NCI-H510A (cell line): ENCODE data around the gene OSBP2.
A peak's percentile ranks its signal among the peaks of the same experiment; 100 is the strongest.
"Not testable (repeated sequence)": the region's sequence is repeated elsewhere in the genome, so short reads cannot be mapped to it uniquely, and the experiment has no call there.

Experiments
- DNase-seq: peaks from one replicate; lab custom pipeline; 2025; lab: John Stamatoyannopoulos, UW

OSBP2 gene

DNA sequence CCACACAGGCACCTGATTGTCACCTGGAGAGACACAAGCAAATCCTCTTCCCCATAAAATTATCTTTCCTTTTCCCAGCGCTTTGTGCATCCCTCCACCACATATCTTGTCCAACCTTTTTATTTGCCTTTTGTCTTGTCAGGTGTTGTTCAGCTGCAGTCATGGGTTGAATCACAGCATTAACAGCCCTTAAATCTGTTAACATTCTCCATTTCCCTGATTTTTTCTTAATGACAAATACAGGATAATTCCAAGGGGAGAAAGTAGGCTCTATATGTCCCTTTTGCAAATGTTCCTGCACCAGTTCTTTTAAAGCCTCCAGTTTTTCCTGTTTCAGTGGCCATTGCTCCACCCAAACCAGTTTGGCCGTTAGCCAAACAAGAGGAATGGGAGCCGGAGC, 18.1 kb upstream of the OSBP2 start:
- not testable (repeated sequence) for DNase-seq

DNA sequence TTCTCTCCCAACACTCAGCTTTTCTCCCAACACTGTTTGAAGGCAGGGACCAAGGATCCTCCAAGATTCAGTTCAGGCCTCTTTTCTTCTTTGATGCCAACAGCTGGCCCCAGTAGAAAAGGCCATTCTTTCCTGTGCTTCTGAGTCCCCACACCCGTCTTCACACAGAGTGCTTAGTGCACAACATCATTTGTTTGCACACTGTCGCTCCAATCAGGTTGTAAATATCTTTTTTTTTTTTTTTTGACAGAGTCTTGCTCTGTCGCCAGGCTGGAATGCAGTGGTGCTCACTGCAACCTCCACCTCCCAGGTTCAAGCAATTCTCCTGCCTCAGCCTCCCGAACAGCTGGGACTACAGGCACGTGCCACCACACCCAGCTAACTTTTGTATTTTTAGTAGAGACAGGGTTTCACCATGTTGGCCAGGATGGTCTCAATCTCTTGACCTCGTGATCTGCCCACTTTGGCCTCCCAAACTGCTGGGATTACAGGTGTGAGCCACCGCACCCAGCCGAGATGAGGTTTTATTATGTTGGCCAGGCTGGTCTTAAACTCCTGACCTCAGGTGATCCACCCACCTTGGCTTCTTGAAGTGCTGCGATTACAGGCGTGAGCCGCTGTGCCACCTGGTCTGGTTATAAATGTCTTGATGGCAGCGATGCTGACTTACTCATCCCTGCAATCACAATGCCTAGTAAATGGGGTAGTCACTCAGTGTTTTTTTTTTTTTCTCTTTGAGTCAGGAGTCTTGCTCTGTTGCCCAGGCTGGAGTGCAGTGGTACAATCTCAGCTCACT, 14.6 kb upstream of the OSBP2 start:
- not testable (repeated sequence) for DNase-seq

DNA sequence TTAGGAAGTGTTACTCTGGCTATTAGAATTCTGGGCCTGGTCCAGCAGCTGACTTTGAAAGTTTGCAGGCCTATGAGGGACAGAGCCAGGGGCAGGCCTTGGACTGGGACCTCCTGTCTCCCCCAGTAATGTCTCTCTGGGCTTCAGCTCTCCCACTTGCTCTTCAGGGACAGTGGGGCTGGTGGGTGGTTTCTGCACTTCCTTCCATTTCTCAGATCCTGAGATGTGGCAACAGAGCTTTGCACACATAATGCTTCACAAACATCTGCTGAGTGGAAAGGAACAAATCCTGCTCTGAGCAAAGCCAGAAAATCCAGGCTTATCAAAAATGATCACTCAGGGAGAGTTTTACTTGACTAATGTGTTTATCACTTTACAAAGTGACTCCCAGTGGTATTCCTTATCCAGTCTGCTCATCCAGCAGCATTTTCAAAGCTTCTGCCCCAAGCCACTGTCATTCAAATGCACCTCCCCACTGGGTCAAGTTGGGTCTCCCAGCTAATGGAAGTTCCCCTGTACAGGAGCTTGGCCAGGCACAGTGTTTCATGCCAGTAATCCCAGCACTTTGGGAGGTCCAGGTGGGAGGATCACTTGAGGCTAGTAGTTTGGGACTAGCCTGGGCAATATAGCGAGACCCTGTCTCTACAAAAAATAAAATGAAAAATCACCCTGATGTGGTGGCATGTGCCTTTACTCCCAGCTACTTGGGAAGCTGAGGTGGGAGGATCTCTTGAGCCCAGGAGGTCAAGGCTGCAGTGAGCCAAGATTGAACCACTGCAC, 13.5 kb upstream of the OSBP2 start:
- DNase-seq, result no peak

DNA sequence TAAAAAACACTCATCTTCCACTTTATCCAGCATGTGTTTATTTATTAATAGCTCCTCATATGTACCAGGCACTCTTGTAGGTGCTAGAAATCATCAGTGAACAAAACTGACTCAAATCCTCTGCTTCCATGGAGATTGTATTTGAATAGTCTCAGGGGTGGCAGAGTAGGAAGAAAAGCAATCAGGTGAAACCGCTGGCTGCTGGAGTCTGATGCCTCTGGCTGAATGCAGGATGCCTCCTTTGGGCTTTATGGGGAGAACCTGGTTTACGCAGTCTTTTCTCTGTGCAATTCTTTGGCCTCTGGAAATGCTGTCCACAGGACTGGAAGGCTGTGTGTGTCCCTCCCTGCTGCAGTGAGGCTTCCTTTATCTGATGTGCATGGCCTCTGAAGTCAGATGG, 12.8 kb upstream of the OSBP2 start:
- DNase-seq, result no peak

- no peak for DNase-seq
These were observed 9.5 kb upstream of the OSBP2 start for GRCh38 chr22:30685178-30685577.

- no peak for DNase-seq
These were observed 7.3 kb upstream of the OSBP2 start for GRCh38 chr22:30687358-30687757.

DNA sequence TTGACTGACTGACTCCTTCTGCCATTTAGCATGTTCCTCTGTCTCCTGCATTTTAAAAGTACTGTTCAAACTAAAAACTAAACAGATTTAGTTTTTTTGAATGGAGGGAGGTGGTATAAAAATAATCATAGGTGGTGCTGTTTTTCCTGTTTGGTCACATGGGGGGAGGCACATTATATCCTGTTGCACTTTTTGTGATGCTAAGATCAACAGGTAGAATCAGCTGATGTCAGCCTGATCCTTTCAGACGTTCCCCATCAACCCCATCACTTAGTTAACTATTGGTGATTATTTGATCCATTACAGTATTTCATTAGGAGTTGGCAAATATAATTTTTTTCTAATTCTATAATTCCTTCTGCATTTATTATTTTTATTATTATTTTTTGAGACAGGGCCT, 5.1 kb upstream of the OSBP2 start:
- no peak for DNase-seq

DNA sequence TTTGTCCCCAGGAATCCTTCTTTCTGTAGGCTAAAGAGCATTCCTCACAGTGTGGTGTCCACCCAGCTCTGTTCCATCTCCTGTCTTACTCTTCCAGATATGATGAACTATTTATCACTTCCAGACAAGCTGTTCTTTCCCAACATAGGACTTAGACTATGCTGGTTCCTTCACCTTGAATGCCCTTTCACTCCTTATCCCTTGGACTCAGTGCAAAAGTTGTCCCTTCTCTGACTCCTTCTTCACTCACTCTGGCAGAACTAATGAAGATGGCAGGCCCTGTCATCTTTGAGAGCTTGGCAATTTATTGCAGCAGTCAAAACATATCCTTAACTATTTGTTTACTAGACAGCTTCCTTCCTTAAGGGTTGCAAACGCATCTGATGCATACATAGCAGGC, 3.5 kb upstream of the OSBP2 start:
- no peak for DNase-seq

- DNase-seq, result peak; percentile 65
These were observed 469 bp upstream of the OSBP2 start for GRCh38 chr22:30694171-30694639.

GRCh38 chr22:30695351-30695851, 727 bp downstream of the OSBP2 start:
- no peak for DNase-seq

GRCh38 chr22:30695871-30696655, 1.4 kb downstream of the OSBP2 start:
- no peak for DNase-seq

DNA sequence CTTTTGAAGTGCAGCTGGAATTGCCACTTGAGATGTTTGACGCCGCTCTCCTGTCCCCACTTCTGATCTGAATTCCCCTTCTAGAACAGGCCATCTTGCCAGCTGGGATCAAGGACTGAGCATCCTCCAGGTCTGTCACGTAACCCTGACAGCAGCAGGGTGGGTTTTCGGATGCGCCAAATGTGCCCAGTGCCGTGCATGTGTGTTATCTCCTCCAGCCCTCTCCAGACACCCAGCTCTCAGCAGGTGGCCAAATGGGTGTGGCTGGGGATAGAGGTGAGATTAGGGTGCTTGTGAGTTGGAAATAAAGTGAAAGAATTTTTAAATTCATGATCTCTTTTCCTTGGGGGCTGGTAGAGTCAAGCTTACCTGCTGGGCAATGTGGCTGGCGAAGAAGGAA, 3.3 kb downstream of the OSBP2 start:
- DNase-seq, result no peak

GRCh38 chr22:30701872-30702271, 7.2 kb downstream of the OSBP2 start:
- DNase-seq, result no peak

GRCh38 chr22:30702856-30703255, 8.2 kb downstream of the OSBP2 start:
- DNase-seq, result no peak

DNA sequence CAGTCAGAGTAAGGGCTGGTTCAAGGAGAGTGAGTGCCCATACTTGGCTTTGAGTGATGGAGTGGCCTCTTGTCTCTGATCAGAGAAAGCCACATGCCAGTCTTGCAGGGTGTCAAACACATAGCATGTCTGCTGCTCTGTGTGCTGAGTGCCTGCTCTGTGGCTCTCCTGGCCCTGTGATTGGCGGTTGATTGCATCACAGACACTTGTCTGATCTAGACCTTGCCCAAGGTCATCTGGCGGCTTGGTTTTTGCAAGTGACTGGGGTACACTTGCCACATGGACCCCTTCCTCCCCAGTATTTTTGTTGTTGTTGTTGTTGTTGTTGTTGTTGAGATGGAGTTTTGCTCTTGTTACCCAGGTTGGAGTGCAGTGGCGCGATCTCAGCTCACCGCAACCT, 10.3 kb downstream of the OSBP2 start:
- no peak for DNase-seq

- DNase-seq, result no peak
These were observed 11.3 kb downstream of the OSBP2 start for GRCh38 chr22:30705710-30706651.

GRCh38 chr22:30709980-30710379, 15.3 kb downstream of the OSBP2 start:
- not testable (repeated sequence) for DNase-seq

DNA sequence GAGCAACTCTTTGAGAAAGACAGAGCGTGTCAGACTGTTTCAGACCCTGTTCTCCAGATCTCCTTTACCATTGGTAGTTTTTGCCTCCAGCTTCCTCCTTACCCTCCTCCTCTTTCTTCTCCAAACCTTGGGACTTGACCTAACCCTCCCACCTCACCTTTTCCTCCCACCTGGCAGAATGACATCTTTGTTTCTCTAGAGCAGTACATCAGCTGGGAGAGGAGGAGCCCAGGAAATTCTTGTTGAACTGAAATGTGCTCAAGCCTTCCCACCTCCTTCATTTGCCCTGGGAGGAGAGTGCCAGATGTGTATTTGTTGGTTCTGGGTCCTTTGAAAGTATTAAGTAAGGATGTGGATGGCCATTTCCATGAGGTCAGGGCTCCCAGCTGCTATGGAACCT, 17.4 kb downstream of the OSBP2 start:
- DNase-seq, result no peak

DNA sequence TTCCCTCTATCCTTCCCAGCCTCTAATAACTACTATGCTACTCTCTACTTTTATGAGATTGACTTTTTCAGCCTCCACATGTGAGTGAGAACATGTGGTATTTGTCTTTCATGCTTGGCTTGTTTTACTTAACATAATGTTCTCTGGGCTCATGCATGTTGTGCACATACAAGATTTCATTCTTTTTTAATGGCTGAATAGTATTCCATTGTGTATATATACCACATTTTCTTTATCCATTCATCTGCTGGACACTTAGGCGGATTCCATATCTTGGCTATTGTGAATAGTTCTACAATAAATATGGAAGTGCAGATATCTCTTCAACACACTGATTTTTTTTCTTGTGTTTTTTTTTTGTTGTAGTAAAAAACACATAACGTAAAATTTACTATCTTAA, 19.4 kb downstream of the OSBP2 start:
- DNase-seq, result no peak

DNA sequence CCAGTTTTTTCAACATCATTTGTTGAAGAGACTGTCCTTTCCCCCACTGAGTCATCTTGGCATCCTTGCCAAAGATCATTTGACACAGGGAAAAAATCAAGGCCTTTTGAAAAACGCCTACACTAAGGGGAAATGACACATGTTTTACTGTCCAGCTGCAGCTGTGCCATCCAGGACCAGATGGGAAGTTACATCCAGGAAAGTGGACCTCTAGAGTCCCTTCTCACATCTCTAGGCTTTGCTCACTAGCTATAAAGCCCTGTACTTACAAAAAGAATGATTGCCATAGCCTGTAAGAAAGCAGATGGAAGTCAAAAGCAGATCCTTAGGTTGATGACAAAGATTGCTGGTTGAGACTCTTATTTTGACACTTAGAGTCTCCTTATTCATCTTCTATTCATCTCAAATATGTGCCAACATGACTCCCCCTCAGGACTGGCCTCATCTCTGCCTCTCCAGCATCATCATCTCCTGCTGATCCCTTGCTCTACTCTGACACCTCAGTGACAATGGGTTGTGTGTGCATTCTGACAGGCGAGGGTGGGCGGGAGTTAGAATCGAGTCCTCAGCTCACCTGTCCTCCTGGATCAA, 22.8 kb downstream of the OSBP2 start:
- DNase-seq, result no peak

DNA sequence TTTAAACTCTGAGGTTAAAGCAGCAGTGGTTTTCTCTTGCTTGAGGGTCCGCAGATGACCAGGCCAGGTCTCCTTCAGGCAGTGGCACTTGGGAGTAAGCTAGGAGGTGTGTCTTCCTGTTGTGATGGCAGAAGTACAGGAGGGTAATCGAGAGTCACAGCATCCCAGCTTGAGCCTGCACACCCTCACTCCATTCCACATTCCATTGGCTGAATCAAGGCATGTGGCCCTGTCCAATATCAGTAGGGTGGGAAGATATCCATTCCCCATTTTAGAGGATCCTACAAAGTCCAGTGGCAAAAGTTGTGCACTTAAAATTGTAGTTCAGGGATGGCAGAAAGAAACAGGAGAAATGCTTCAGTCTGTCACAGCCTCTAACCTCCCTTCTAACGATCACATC, 23.3 kb downstream of the OSBP2 start:
- no peak for DNase-seq
